Measurements from ENCODE around the gene UNK. TPM values are rescaled to one million over a fixed set of nuclear protein-coding genes. Genes with fewer than 3 reads are reported as not detected.

UNK gene
- total and polyA plus RNA-seq, 2 donors from 2014 or later (not counting 2 experiments from before 2014, with no cell fraction given) = 11.3 to 16.3 TPM

Other genes with a start within 250 kb of the UNK start
- gene MYO15B, start 197.0 kb upstream of the UNK start, total RNA-seq = 0.67 and 0.75 TPM in 2 replicates
- 0.23 and 1.00 TPM in 2 replicates for gene MYO15B, start 197.0 kb upstream of the UNK start, polyA plus RNA-seq
- not detected in 2 replicates for gene SMIM5, start 151.4 kb upstream of the UNK start, total RNA-seq
- gene SMIM5, start 151.4 kb upstream of the UNK start, polyA plus RNA-seq = 0.06 TPM in 1 of 2 replicates, not detected in the other
- gene RECQL5, start 117.7 kb upstream of the UNK start, total RNA-seq = 26.3 and 27.4 TPM in 2 replicates
- 19.5 and 20.5 TPM in 2 replicates for gene RECQL5, start 117.7 kb upstream of the UNK start, polyA plus RNA-seq
- 95.0 and 96.3 TPM in 2 replicates for gene SAP30BP, start 117.5 kb upstream of the UNK start, total RNA-seq
- 113 and 118 TPM in 2 replicates for gene SAP30BP, start 117.5 kb upstream of the UNK start, polyA plus RNA-seq
- 956 and 1,415 TPM in 2 replicates for gene ITGB4, start 63.3 kb upstream of the UNK start, total RNA-seq
- gene ITGB4, start 63.3 kb upstream of the UNK start, polyA plus RNA-seq = 1,123 and 1,776 TPM in 2 replicates
- gene GALK1, start 19.6 kb upstream of the UNK start, total RNA-seq = 6.8 and 8.3 TPM in 2 replicates
- gene GALK1, start 19.6 kb upstream of the UNK start, polyA plus RNA-seq = 5.3 and 7.8 TPM in 2 replicates
- 0.53 and 1.0 TPM in 2 replicates for gene UNC13D, start 59.6 kb downstream of the UNK start, total RNA-seq
- 0.80 and 0.82 TPM in 2 replicates for gene UNC13D, start 59.6 kb downstream of the UNK start, polyA plus RNA-seq
- gene WBP2, start 70.5 kb downstream of the UNK start, total RNA-seq = 38.6 and 42.2 TPM in 2 replicates
- gene WBP2, start 70.5 kb downstream of the UNK start, polyA plus RNA-seq = 73.9 and 74.2 TPM in 2 replicates
- 41.4 and 55.6 TPM in 2 replicates for gene TRIM47, start 93.8 kb downstream of the UNK start, total RNA-seq
- gene TRIM47, start 93.8 kb downstream of the UNK start, polyA plus RNA-seq = 49.7 and 50.2 TPM in 2 replicates
- gene TRIM65, start 112.1 kb downstream of the UNK start, total RNA-seq = 17.6 and 20.9 TPM in 2 replicates
- gene TRIM65, start 112.1 kb downstream of the UNK start, polyA plus RNA-seq = 12.4 and 12.8 TPM in 2 replicates
- 78.1 and 82.0 TPM in 2 replicates for gene MRPL38, start 120.1 kb downstream of the UNK start, total RNA-seq
- gene MRPL38, start 120.1 kb downstream of the UNK start, polyA plus RNA-seq = 77.8 and 81.8 TPM in 2 replicates
- 8.8 and 12.6 TPM in 2 replicates for gene FBF1, start 156.2 kb downstream of the UNK start, total RNA-seq
- 5.3 TPM in 2 replicates for gene FBF1, start 156.2 kb downstream of the UNK start, polyA plus RNA-seq
- 24.3 and 26.4 TPM in 2 replicates for gene ACOX1, start 194.4 kb downstream of the UNK start, total RNA-seq
- gene ACOX1, start 194.4 kb downstream of the UNK start, polyA plus RNA-seq = 5.8 and 6.4 TPM in 2 replicates
- 16.6 and 19.4 TPM in 2 replicates for gene TEN1, start 194.4 kb downstream of the UNK start, total RNA-seq
- gene TEN1, start 194.4 kb downstream of the UNK start, polyA plus RNA-seq = 25.4 and 28.9 TPM in 2 replicates
- 3.3 TPM in 2 replicates for gene CDK3, start 216.0 kb downstream of the UNK start, total RNA-seq
- gene CDK3, start 216.0 kb downstream of the UNK start, polyA plus RNA-seq = 3.0 and 3.4 TPM in 2 replicates
- 15.9 and 17.6 TPM in 2 replicates for gene EVPL, start 242.5 kb downstream of the UNK start, total RNA-seq
- 10.9 and 12.6 TPM in 2 replicates for gene EVPL, start 242.5 kb downstream of the UNK start, polyA plus RNA-seq

Measured in foreskin keratinocyte (primary cell).